GM23248 (cell line): ENCODE data around the gene QSOX1.

ENCODE experiments used
- EZH2 ChIP-seq: fragments of 200-600 bp; sonication (generic); IDR thresholded peaks from 2 replicates; pipeline ENCODE4 v1.6.1; 2018; ENCODE audit warnings: antibody characterized with exemption, mild to moderate bottlenecking; ENCODE audit not compliant: insufficient read depth, poor library complexity, severe bottlenecking
- EZH2phosphoT487 ChIP-seq: fragments of 200-600 bp; sonication (generic); IDR thresholded peaks from 2 replicates; pipeline ENCODE4 v1.6.1; 2018; ENCODE audit warnings: antibody characterized with exemption, moderate library complexity, mild to moderate bottlenecking, low read depth; ENCODE audit not compliant: insufficient read depth

- TF ChIP-seq EZH2 (no peak), EZH2phosphoT487 (no peak)
Observed at GRCh38 chr1:180112984-180113647, 41.6 kb upstream of the QSOX1 start.
